ENCODE results near the gene GRB10. TPM values are rescaled to one million over a fixed set of nuclear protein-coding genes. Genes with fewer than 3 reads are reported as not detected.

Gene GRB10
- polyA plus RNA-seq, 3 donors: 1.3 to 3.1 (median 1.5) TPM

GRCh38 chr7:50660040-50660829 lies 122.5 kb downstream of the GRB10 start:
- H2AFZ ChIP-seq (ENCODE audit: insufficient read depth, low read depth, low read length, poor library complexity, severe bottlenecking): peak overlapping the region; percentile 87
- peaks cover 0 to 3% (median 0%) of the 10 kb centered on the region in 7 donors for H3K9me3 Mint-ChIP-seq
- H4K20me1 ChIP-seq (ENCODE audit: insufficient read depth, low read length): no peaks in the 10 kb centered on the region
- peak overlapping the region; percentile 88 to 99 for H3K4me3 Mint-ChIP-seq
- intact Hi-C loops (cut with micrococcal nuclease): no loop called here
- peak overlapping the region in 1 of 2 donors; percentile 29 for H3K27ac ChIP-seq (ENCODE audit: low read depth in 1 of 2, low read length in 2 of 2)
- peak; percentile 60 to 64 (median 60) for DNase-seq
- H3K27me3 Mint-ChIP-seq (ENCODE audit: low read depth in 3 of 3): peaks cover 0 to 3% (median 2%) of the 10 kb centered on the region in 3 donors
- H3K4me1 Mint-ChIP-seq: peaks cover 62% of the 10 kb centered on the region
- H3K9ac ChIP-seq (ENCODE audit: insufficient read depth, low read length, poor library complexity, severe bottlenecking): peak overlapping the region; percentile 22
- peak overlapping the region in 6 of 7 donors; percentile 78 to 88 (median 84) for H3K27ac Mint-ChIP-seq
- H3K79me2 ChIP-seq (ENCODE audit: insufficient read depth, low read length): no peaks in the 10 kb centered on the region
- no peaks in the 10 kb centered on the region for H3K9me3 ChIP-seq (replicated peaks in 1 of 2; ENCODE audit: control insufficient read depth in 1 of 2, insufficient read depth in 1 of 2, low read length in 2 of 2)
- H3K4me2 ChIP-seq (replicated peaks; ENCODE audit: extremely low read depth, low read length, poor library complexity, severe bottlenecking): peak overlapping the region; percentile 86
- peaks cover 2 to 3% of the 10 kb centered on the region in 2 donors for H3K36me3 Mint-ChIP-seq
- peaks cover 42 to 58% of the 10 kb centered on the region in 2 donors for H3K4me1 ChIP-seq (ENCODE audit: control insufficient read depth in 1 of 2, insufficient read depth in 2 of 2, low read length in 2 of 2)
- 17% methylated on average over 19 of the region's 30 CpGs for WGBS (ENCODE audit: insufficient coverage)
- peak overlapping the region; percentile 39 to 78 (median 44) for H3K4me3 ChIP-seq (replicated peaks in 1 of 3; ENCODE audit: low read depth in 2 of 3, low read length in 3 of 3)
- H3K36me3 ChIP-seq (replicated peaks in 1 of 2; ENCODE audit: control insufficient read depth in 1 of 2, insufficient read depth in 2 of 2, low read length in 2 of 2): no peaks in the 10 kb centered on the region
- TF ChIP-seq CTCF (IDR thresholded peaks at IDR 0.05): no peak
- no peaks in the 10 kb centered on the region for H3K27me3 ChIP-seq (ENCODE audit: control insufficient read depth in 2 of 2, insufficient read depth in 2 of 2, low read length in 2 of 2)

GRCh38 chr7:50659329-50659965 lies 123.2 kb downstream of the GRB10 start:
- H3K27me3 ChIP-seq (ENCODE audit: control insufficient read depth in 2 of 2, insufficient read depth in 2 of 2, low read length in 2 of 2): no peaks in the 10 kb centered on the region
- H4K20me1 ChIP-seq (ENCODE audit: insufficient read depth, low read length): no peaks in the 10 kb centered on the region
- no peak overlapping the region for H3K9ac ChIP-seq (ENCODE audit: insufficient read depth, low read length, poor library complexity, severe bottlenecking)
- peak overlapping the region; percentile 86 for H3K4me2 ChIP-seq (replicated peaks; ENCODE audit: extremely low read depth, low read length, poor library complexity, severe bottlenecking)
- no peaks in the 10 kb centered on the region for H3K36me3 ChIP-seq (replicated peaks in 1 of 2; ENCODE audit: control insufficient read depth in 1 of 2, insufficient read depth in 2 of 2, low read length in 2 of 2)
- no peaks in the 10 kb centered on the region for H3K9me3 ChIP-seq (replicated peaks in 1 of 2; ENCODE audit: control insufficient read depth in 1 of 2, insufficient read depth in 1 of 2, low read length in 2 of 2)
- no peak for TF ChIP-seq CTCF (IDR thresholded peaks at IDR 0.05)
- Mint-ChIP-seq H3K27me3 (ENCODE audit: low read depth in 3 of 3) (peaks cover 0 to 3% (median 2%) of the 10 kb centered on the region in 3 donors), H3K9me3 (peaks cover 0 to 3% (median 0%) of the 10 kb centered on the region in 7 donors), H3K4me1 (peaks cover 54% of the 10 kb centered on the region), H3K27ac (peak overlapping the region in 1 of 7 donors; percentile 22), H3K4me3 (peak overlapping the region in 1 of 2 donors; percentile 99), H3K36me3 (peaks cover 2 to 3% of the 10 kb centered on the region in 2 donors)
- H3K4me1 ChIP-seq (ENCODE audit: control insufficient read depth in 1 of 2, insufficient read depth in 2 of 2, low read length in 2 of 2): peaks cover 40 to 53% of the 10 kb centered on the region in 2 donors
- DNase-seq: no peak
- H2AFZ ChIP-seq (ENCODE audit: insufficient read depth, low read depth, low read length, poor library complexity, severe bottlenecking): peak overlapping the region; percentile 87
- peak overlapping the region in 1 of 3 experiments; percentile 78 for H3K4me3 ChIP-seq (replicated peaks in 1 of 3; ENCODE audit: low read depth in 2 of 3, low read length in 3 of 3)
- 91% methylated on average over 15 of the region's 17 CpGs for WGBS (ENCODE audit: insufficient coverage)
- H3K27ac ChIP-seq (ENCODE audit: low read depth in 1 of 2, low read length in 2 of 2): no peak overlapping the region
- no peaks in the 10 kb centered on the region for H3K79me2 ChIP-seq (ENCODE audit: insufficient read depth, low read length)
- intact Hi-C loops (cut with micrococcal nuclease): no loop called here

All from CD14-positive monocyte (primary cell).